Liver (tissue), 9 donors: ENCODE measurements around the gene FGF9. TPM values are rescaled to one million over a fixed set of nuclear protein-coding genes. Genes with fewer than 3 reads are reported as not detected.

Source experiments
- DNase-seq: peaks from one replicate; pipeline ENCODE4 v3.0.0-alpha.2; 2017; ENCODE audit warnings: low spot score
- H3K27ac ChIP-seq, 2 donors: one replicate each; pipeline ENCODE4 v1.7.0; 2013; ENCODE audit warnings: inconsistent platforms in 2 of 2, low read length in 2 of 2, control low read depth in 1 of 2, low read depth in 1 of 2, mild to moderate bottlenecking in 1 of 2
- H3K27me3 ChIP-seq, 4 donors: one replicate each; pipeline versions ENCODE4 v1.6.1 to v1.7.0; 2013; ENCODE audit warnings: low read length in 3 of 4, inconsistent platforms in 1 of 4, mild to moderate bottlenecking in 1 of 4, moderate library complexity in 1 of 4; ENCODE audit not compliant: control insufficient read depth in 4 of 4, insufficient read depth in 4 of 4
- H3K36me3 ChIP-seq, 4 donors: one replicate each; pipeline versions ENCODE4 v1.6.1 to v1.7.0; 2013; ENCODE audit warnings: low read length in 3 of 4, mild to moderate bottlenecking in 3 of 4, low read depth in 1 of 4, moderate library complexity in 1 of 4; ENCODE audit not compliant: control insufficient read depth in 4 of 4, insufficient read depth in 3 of 4
- H3K4me1 ChIP-seq, 4 donors: one replicate each; pipeline versions ENCODE4 v1.6.1 to v1.7.0; 2013; ENCODE audit warnings: low read length in 3 of 4, mild to moderate bottlenecking in 3 of 4, moderate library complexity in 1 of 4; ENCODE audit not compliant: control insufficient read depth in 4 of 4, insufficient read depth in 4 of 4
- H3K4me3 ChIP-seq, 3 donors: one replicate each; pipeline versions ENCODE4 v1.6.1 to v1.7.0; 2013; ENCODE audit warnings: low read length in 3 of 3, control low read depth in 1 of 3, low read depth in 1 of 3, mild to moderate bottlenecking in 1 of 3
- H3K9ac ChIP-seq, 2 donors: one replicate each; pipeline ENCODE4 v1.7.0; 2013; ENCODE audit warnings: low read length in 2 of 2, mild to moderate bottlenecking in 2 of 2, moderate library complexity in 2 of 2, control low read depth in 1 of 2, low read depth in 1 of 2
- H3K9me3 ChIP-seq, 4 donors: one replicate each; pipeline versions ENCODE4 v1.6.1 to v1.7.0; 2013; ENCODE audit warnings: low read length in 3 of 4; ENCODE audit not compliant: control insufficient read depth in 4 of 4
- CTCF ChIP-seq: fragments of 150-350 bp; IDR thresholded peaks from 2 replicates; pipeline ENCODE4 v1.5.1; 2017; ENCODE audit warnings: improper control_type of control experiment, low read depth, low read length; ENCODE audit not compliant: missing input control
- EGR1 ChIP-seq, 2 donors: IDR thresholded peaks; 2 replicates each; pipeline ENCODE4 v1.6.1; 2016 to 2018; ENCODE audit warnings: antibody characterized with exemption in 2 of 2, low read depth in 2 of 2
- FOXA2 ChIP-seq: IDR thresholded peaks from 2 replicates; pipeline ENCODE4 v1.6.1; 2016; ENCODE audit warnings: antibody characterized with exemption
- GABPA ChIP-seq, 2 donors: IDR thresholded peaks in 1 of 2; conservative IDR thresholded peaks in 1 of 2; 2 replicates each; pipeline ENCODE4 v1.6.1; 2016; ENCODE audit warnings: antibody characterized with exemption in 2 of 2, mild to moderate bottlenecking in 1 of 2, moderate library complexity in 1 of 2
- HNF4A ChIP-seq, 2 donors: conservative IDR thresholded peaks; 2 replicates each; pipeline ENCODE4 v1.6.1; 2016; ENCODE audit warnings: antibody characterized with exemption in 2 of 2, mild to moderate bottlenecking in 2 of 2
- HNF4G ChIP-seq: IDR thresholded peaks from 2 replicates; pipeline ENCODE4 v1.6.1; 2016; ENCODE audit warnings: antibody characterized with exemption
- JUND ChIP-seq, 2 donors: IDR thresholded peaks; 2 replicates each; pipeline ENCODE4 v1.6.1; 2016; ENCODE audit warnings: antibody characterized with exemption in 2 of 2
- MAX ChIP-seq: IDR thresholded peaks from 2 replicates; pipeline ENCODE4 v1.6.1; 2016; ENCODE audit warnings: antibody characterized with exemption
- NR2F2 ChIP-seq: IDR thresholded peaks from 2 replicates; pipeline ENCODE4 v1.6.1; 2016; ENCODE audit warnings: antibody characterized with exemption
- RAD21 ChIP-seq, 2 donors: IDR thresholded peaks; 2 replicates each; pipeline ENCODE4 v1.6.1; 2016; ENCODE audit warnings: antibody characterized with exemption in 2 of 2, mild to moderate bottlenecking in 2 of 2
- SP1 ChIP-seq: IDR thresholded peaks from 2 replicates; pipeline ENCODE4 v1.6.1; 2018; ENCODE audit warnings: antibody characterized with exemption, mild to moderate bottlenecking
- TAF1 ChIP-seq: conservative IDR thresholded peaks from 2 replicates; pipeline ENCODE4 v1.6.1; 2016; ENCODE audit warnings: antibody characterized with exemption, mild to moderate bottlenecking
- YY1 ChIP-seq: IDR thresholded peaks from 2 replicates; pipeline ENCODE4 v1.6.1; 2016; ENCODE audit warnings: antibody characterized with exemption, mild to moderate bottlenecking
- WGBS: extraction: QIAGEN DNeasy Blood & Tissue Kit; methylation state at CpG from one replicate; pipeline ENCODE4 v1.1.7; 2013; 5-methylcytosine and 5-hydroxymethylcytosine counted together
- polyA plus RNA-seq, 2 donors: library from polyadenylated mRNA; stranded (reverse) in 1 of 2; unstranded in 1 of 2; fragments of 200-250 nt in 1 of 2; fragments of >200 nt in 1 of 2; fragmentation: Nextera tagmentation in 1 of 2; extraction: Ambion mirVana in 1 of 2; gene quantifications; one replicate each; pipeline versions ENCODE4 v1.2.1 to v1.2.3, GENCODE V29; 2013 to 2015
- total RNA-seq, 2 donors: library from RNA; depleted of rRNA; stranded (reverse); fragments of >200 nt; gene quantifications; one replicate each; pipeline ENCODE4 v1.2.3, GENCODE V29; 2014
- TF ChIP-seq, protein P1 (sequence below): IDR thresholded peaks from 2 replicates; pipeline ENCODE4 v1.6.1; 2016; ENCODE audit warnings: antibody characterized with exemption, mild to moderate bottlenecking
- TF ChIP-seq, protein P2 (sequence below): IDR thresholded peaks from 2 replicates; pipeline ENCODE4 v1.6.1; 2016; ENCODE audit warnings: antibody characterized with exemption
- TF ChIP-seq, protein P3 (sequence below): IDR thresholded peaks from 2 replicates; pipeline ENCODE4 v1.6.1; 2016; ENCODE audit warnings: antibody characterized with exemption
- donor health status: healthy.
- donor health status: healthy.
- donor health status: healthy.
- donor health status: healthy.
- donor health status: healthy.

Gene FGF9
- total and polyA plus RNA-seq, 4 donors: under 0.01 to 0.05 TPM; not detected in 2

DNA sequence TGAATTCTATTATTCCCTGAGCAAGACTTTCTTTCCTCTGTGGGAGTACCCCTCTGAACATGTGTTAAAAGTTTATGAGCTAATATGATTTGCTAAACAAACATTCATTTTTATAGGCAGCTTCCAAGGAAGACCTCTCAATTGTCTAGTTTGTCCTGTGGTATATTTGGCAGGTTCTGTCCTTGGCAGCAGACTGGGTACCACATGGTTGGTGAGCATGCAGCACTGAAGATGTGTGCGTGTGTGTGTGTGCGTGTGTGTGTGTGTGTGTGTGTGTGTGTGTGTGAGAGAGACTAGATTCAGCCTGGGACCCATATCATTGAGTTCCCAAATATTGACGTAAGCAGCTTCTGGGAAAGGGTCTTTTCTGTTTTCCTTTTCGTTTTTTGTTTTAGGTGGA is 24.0 kb downstream of the FGF9 start:
- no peak for DNase-seq
- Histone ChIP-seq H3K27me3 (peaks cover 0 to 9% (median 1%) of the 10 kb centered on the region in 4 donors), H3K36me3 (no peaks in the 10 kb centered on the region), H3K9me3 (no peaks in the 10 kb centered on the region), H3K4me3 (no peak overlapping the region), H3K27ac (no peak overlapping the region), H3K9ac (no peak overlapping the region), H3K4me1 (peaks cover 0 to 3% (median 1%) of the 10 kb centered on the region in 4 donors)
- TF ChIP-seq FOXA2 (no peak), SP1 (no peak), YY1 (no peak), GABPA (IDR thresholded peaks at IDR 0.05 in 1 of 2, conservative IDR thresholded peaks at IDR 0.05 in 1 of 2) (no peak), TAF1 (no peak), RAD21 (IDR thresholded peaks at IDR 0.05) (no peak), HNF4G (no peak)
- TF ChIP-seq, protein P1, sequence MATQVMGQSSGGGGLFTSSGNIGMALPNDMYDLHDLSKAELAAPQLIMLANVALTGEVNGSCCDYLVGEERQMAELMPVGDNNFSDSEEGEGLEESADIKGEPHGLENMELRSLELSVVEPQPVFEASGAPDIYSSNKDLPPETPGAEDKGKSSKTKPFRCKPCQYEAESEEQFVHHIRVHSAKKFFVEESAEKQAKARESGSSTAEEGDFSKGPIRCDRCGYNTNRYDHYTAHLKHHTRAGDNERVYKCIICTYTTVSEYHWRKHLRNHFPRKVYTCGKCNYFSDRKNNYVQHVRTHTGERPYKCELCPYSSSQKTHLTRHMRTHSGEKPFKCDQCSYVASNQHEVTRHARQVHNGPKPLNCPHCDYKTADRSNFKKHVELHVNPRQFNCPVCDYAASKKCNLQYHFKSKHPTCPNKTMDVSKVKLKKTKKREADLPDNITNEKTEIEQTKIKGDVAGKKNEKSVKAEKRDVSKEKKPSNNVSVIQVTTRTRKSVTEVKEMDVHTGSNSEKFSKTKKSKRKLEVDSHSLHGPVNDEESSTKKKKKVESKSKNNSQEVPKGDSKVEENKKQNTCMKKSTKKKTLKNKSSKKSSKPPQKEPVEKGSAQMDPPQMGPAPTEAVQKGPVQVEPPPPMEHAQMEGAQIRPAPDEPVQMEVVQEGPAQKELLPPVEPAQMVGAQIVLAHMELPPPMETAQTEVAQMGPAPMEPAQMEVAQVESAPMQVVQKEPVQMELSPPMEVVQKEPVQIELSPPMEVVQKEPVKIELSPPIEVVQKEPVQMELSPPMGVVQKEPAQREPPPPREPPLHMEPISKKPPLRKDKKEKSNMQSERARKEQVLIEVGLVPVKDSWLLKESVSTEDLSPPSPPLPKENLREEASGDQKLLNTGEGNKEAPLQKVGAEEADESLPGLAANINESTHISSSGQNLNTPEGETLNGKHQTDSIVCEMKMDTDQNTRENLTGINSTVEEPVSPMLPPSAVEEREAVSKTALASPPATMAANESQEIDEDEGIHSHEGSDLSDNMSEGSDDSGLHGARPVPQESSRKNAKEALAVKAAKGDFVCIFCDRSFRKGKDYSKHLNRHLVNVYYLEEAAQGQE: no peak
- 86% methylated on average over 4 of the region's 4 CpGs for WGBS

DNA sequence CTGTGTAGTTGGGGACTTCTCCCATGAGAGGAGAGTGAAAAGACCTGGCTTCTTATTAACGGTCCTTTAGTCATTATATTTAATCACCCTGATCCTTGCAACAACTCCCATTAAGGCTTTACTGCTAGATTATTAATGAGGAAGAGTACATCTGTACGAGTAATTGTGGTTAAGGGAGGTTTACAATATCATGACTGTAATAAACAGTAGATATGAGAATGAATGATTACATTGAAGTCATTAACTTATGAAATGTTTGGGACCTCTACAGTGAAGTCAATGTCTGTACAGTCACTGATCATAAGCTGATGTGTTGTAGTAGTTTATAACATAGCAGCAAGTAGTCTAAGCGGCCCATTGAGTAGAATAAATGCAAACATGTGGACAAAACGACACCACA is 24.7 kb downstream of the FGF9 start:
- H3K27me3 ChIP-seq: peaks cover 0 to 2% (median under 1%) of the 10 kb centered on the region in 4 donors
- 84% methylated on average over 4 of the region's 4 CpGs for WGBS
- peaks cover 0 to 3% (median 1%) of the 10 kb centered on the region in 4 donors for H3K4me1 ChIP-seq
- H3K4me3 ChIP-seq: no peak overlapping the region
- no peak overlapping the region for H3K9ac ChIP-seq
- no peak for DNase-seq
- no peaks in the 10 kb centered on the region for H3K9me3 ChIP-seq
- no peak overlapping the region for H3K27ac ChIP-seq
- no peaks in the 10 kb centered on the region for H3K36me3 ChIP-seq
- TF ChIP-seq, protein P2, sequence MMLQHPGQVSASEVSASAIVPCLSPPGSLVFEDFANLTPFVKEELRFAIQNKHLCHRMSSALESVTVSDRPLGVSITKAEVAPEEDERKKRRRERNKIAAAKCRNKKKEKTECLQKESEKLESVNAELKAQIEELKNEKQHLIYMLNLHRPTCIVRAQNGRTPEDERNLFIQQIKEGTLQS: no peak
- TF ChIP-seq JUND (IDR thresholded peaks at IDR 0.05) (no peak), MAX (no peak), TAF1 (no peak), CTCF (no peak), HNF4A (conservative IDR thresholded peaks at IDR 0.05) (no peak), SP1 (no peak), EGR1 (IDR thresholded peaks at IDR 0.05; ENCODE audit: low read depth in 2 of 2) (no peak), RAD21 (IDR thresholded peaks at IDR 0.05) (no peak), NR2F2 (no peak), HNF4G (no peak)
- TF ChIP-seq, protein P1: no peak
- TF ChIP-seq, protein P3, sequence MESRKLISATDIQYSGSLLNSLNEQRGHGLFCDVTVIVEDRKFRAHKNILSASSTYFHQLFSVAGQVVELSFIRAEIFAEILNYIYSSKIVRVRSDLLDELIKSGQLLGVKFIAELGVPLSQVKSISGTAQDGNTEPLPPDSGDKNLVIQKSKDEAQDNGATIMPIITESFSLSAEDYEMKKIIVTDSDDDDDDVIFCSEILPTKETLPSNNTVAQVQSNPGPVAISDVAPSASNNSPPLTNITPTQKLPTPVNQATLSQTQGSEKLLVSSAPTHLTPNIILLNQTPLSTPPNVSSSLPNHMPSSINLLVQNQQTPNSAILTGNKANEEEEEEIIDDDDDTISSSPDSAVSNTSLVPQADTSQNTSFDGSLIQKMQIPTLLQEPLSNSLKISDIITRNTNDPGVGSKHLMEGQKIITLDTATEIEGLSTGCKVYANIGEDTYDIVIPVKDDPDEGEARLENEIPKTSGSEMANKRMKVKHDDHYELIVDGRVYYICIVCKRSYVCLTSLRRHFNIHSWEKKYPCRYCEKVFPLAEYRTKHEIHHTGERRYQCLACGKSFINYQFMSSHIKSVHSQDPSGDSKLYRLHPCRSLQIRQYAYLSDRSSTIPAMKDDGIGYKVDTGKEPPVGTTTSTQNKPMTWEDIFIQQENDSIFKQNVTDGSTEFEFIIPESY: no peak
